MG63 (cell line): ENCODE measurements around the gene CSF2RB. TPM values are rescaled to one million over a fixed set of nuclear protein-coding genes. Genes with fewer than 3 reads are reported as not detected.
"Not testable (repeated sequence)": the region's sequence is repeated elsewhere in the genome, so short reads cannot be mapped to it uniquely, and the experiment has no call there.

Experiments used
- DNase-seq: peaks from one replicate; pipeline ENCODE4 v3.0.0-alpha.2; 2020
- H3K27me3 ChIP-seq: fragments of 250-450 bp; sonication (Bioruptor Pico); 2 replicates; pipeline ENCODE4 v1.5.1; 2020; ENCODE audit warnings: mild to moderate bottlenecking, moderate library complexity
- H3K36me3 ChIP-seq: fragments of 250-450 bp; sonication (Bioruptor Pico); 2 replicates; pipeline ENCODE4 v1.5.1; 2020; ENCODE audit warnings: mild to moderate bottlenecking, moderate library complexity
- H3K4me3 ChIP-seq: fragments of 250-450 bp; sonication (Bioruptor Pico); 2 replicates; pipeline ENCODE4 v1.5.1; 2020; ENCODE audit warnings: mild to moderate bottlenecking, moderate library complexity
- H3K9me3 ChIP-seq: fragments of 250-450 bp; sonication (Bioruptor Pico); 2 replicates; pipeline ENCODE4 v1.5.1; 2020; ENCODE audit warnings: mild to moderate bottlenecking, moderate library complexity
- total RNA-seq: library from RNA; depleted of rRNA; stranded (reverse); fragments of >200 nt; shearing (Covaris generic); gene quantifications from 2 replicates; pipeline ENCODE4 v1.2.3, GENCODE V29; 2014; ENCODE audit warnings: low replicate concordance

CSF2RB gene
- total RNA-seq, 1 experiment from 2014 or later, result not detected

- DNase-seq, result no peak
- no peaks in the 10 kb centered on the region for H3K9me3 ChIP-seq
- H3K36me3 ChIP-seq, result no peaks in the 10 kb centered on the region
- no peak overlapping the region for H3K4me3 ChIP-seq
- H3K27me3 ChIP-seq, result no peaks in the 10 kb centered on the region; the same call in 1 of the 2 replicates
Observed at GRCh38 chr22:36965696-36966095, 52.3 kb downstream of the CSF2RB start.

- DNase-seq, result no peak
- Histone ChIP-seq H3K4me3 (no peak overlapping the region), H3K27me3 (no peaks in the 10 kb centered on the region; the same call in 1 of the 2 replicates)
Observed at GRCh38 chr22:36966851-36967540, 53.6 kb downstream of the CSF2RB start.

GRCh38 chr22:36968249-36968964, 55.0 kb downstream of the CSF2RB start:
- Histone ChIP-seq H3K36me3 (no peaks in the 10 kb centered on the region), H3K9me3 (no peaks in the 10 kb centered on the region), H3K4me3 (no peak overlapping the region), H3K27me3 (no peaks in the 10 kb centered on the region; the same call in 1 of the 2 replicates)
- no peak for DNase-seq

More at GRCh38 chr22:36966851-36967540, 53.6 kb downstream of the CSF2RB start:
- Histone ChIP-seq H3K9me3 (no peaks in the 10 kb centered on the region), H3K36me3 (no peaks in the 10 kb centered on the region)

GRCh38 chr22:36971341-36972125, 58.1 kb downstream of the CSF2RB start:
- DNase-seq, result no peak
- H3K36me3 ChIP-seq, result no peaks in the 10 kb centered on the region
- H3K27me3 ChIP-seq, result peaks cover 3% of the 10 kb centered on the region; the same call in 1 of the 2 replicates
- no peak overlapping the region for H3K4me3 ChIP-seq
- H3K9me3 ChIP-seq, result no peaks in the 10 kb centered on the region

- DNase-seq, result no peak
- Histone ChIP-seq H3K4me3 (no peak overlapping the region), H3K27me3 (peaks cover 4% of the 10 kb centered on the region; the same call in 1 of the 2 replicates), H3K36me3 (no peaks in the 10 kb centered on the region), H3K9me3 (no peaks in the 10 kb centered on the region)
Observed at GRCh38 chr22:36976606-36977005, 63.2 kb downstream of the CSF2RB start.

GRCh38 chr22:36977401-36977861, 64.0 kb downstream of the CSF2RB start:
- Histone ChIP-seq H3K4me3 (peak overlapping the region; percentile 48), H3K36me3 (no peaks in the 10 kb centered on the region), H3K9me3 (no peaks in the 10 kb centered on the region), H3K27me3 (peaks cover 6% of the 10 kb centered on the region)
- peak; percentile 64 for DNase-seq

GRCh38 chr22:36977947-36978660, 64.7 kb downstream of the CSF2RB start:
- Histone ChIP-seq H3K27me3 (peaks cover 9% of the 10 kb centered on the region), H3K36me3 (no peaks in the 10 kb centered on the region), H3K4me3 (peak overlapping the region; percentile 48), H3K9me3 (no peaks in the 10 kb centered on the region)
- peak; percentile 80 for DNase-seq

- no peak overlapping the region for H3K4me3 ChIP-seq
- DNase-seq, result no peak
- H3K27me3 ChIP-seq, result peaks cover 14% of the 10 kb centered on the region
- H3K36me3 ChIP-seq, result no peaks in the 10 kb centered on the region
- H3K9me3 ChIP-seq, result no peaks in the 10 kb centered on the region
Observed at GRCh38 chr22:36979016-36979910, 65.8 kb downstream of the CSF2RB start.

GRCh38 chr22:36981247-36981775, 67.9 kb downstream of the CSF2RB start:
- no peaks in the 10 kb centered on the region for H3K36me3 ChIP-seq
- H3K4me3 ChIP-seq, result no peak overlapping the region
- H3K27me3 ChIP-seq, result peaks cover 13% of the 10 kb centered on the region
- peaks cover 8% of the 10 kb centered on the region for H3K9me3 ChIP-seq
- no peak for DNase-seq

- DNase-seq, result no peak
Observed at GRCh38 chr22:36982136-36982535, 68.7 kb downstream of the CSF2RB start.

GRCh38 chr22:36985211-36985889, 71.9 kb downstream of the CSF2RB start:
- H3K27me3 ChIP-seq, result peaks cover 26% of the 10 kb centered on the region
- H3K4me3 ChIP-seq, result no peak overlapping the region
- H3K9me3 ChIP-seq, result peaks cover 8% of the 10 kb centered on the region

More at GRCh38 chr22:36982136-36982535, 68.7 kb downstream of the CSF2RB start:
- peaks cover 8% of the 10 kb centered on the region for H3K9me3 ChIP-seq
- peaks cover 9% of the 10 kb centered on the region for H3K27me3 ChIP-seq
- no peak overlapping the region for H3K4me3 ChIP-seq
- H3K36me3 ChIP-seq, result no peaks in the 10 kb centered on the region

GRCh38 chr22:36986242-36986821, 72.9 kb downstream of the CSF2RB start:
- Histone ChIP-seq H3K4me3 (no peak overlapping the region), H3K9me3 (peaks cover 8% of the 10 kb centered on the region), H3K27me3 (peaks cover 35% of the 10 kb centered on the region), H3K36me3 (no peaks in the 10 kb centered on the region)
- no peak for DNase-seq

More at GRCh38 chr22:36985211-36985889, 71.9 kb downstream of the CSF2RB start:
- no peak for DNase-seq
- H3K36me3 ChIP-seq, result no peaks in the 10 kb centered on the region

GRCh38 chr22:36988075-36988832, 74.8 kb downstream of the CSF2RB start:
- Histone ChIP-seq H3K9me3 (peaks cover 8% of the 10 kb centered on the region), H3K27me3 (peaks cover 42% of the 10 kb centered on the region), H3K36me3 (no peaks in the 10 kb centered on the region), H3K4me3 (no peak overlapping the region)
- no peak for DNase-seq

- not testable (repeated sequence) for H3K36me3 ChIP-seq, DNase-seq, H3K4me3 ChIP-seq, H3K9me3 ChIP-seq
- peaks cover 45% of the 10 kb centered on the region for H3K27me3 ChIP-seq
Observed at GRCh38 chr22:36989012-36989411, 75.6 kb downstream of the CSF2RB start.
